GM12891 (cell line): ENCODE data around the gene FAM161B.
"Not testable (repeated sequence)": the region's sequence is repeated elsewhere in the genome, so short reads cannot be mapped to it uniquely, and the experiment has no call there.

Source experiments
- POLR2A ChIP-seq: IDR thresholded peaks from 2 replicates; pipeline ENCODE4 v1.6.1; 2011; ENCODE audit warnings: low read depth, low read length, control low read depth
- POLR2AphosphoS5 ChIP-seq: IDR thresholded peaks from 2 replicates; pipeline ENCODE4 v1.6.1; 2011; ENCODE audit warnings: low read depth, low read length, control low read depth

GRCh38 chr14:73919457-73919856, 30.4 kb downstream of the FAM161B start:
- TF ChIP-seq POLR2AphosphoS5, POLR2A: not testable (repeated sequence)
